HG02678 (cell line): ENCODE measurements around the gene DSTN.

Experiments used
- ATAC-seq: cut with Tn5 transposase; IDR thresholded peaks from one replicate; pipeline ENCODE4 v1.9.1; 2021; ENCODE audit warnings: mild to moderate bottlenecking, moderate library complexity; ENCODE audit not compliant: unreplicated experiment

Gene DSTN

GRCh38 chr20:17569616-17570346 is at the start of gene DSTN:
Gene DSTN (plus strand): TSS chr20:17570075. CDS start chr20:17570209, 134 bp downstream.
- peak; percentile 92 for ATAC-seq

- no peak for ATAC-seq
Observed at GRCh38 chr20:17520583-17520982, 49.3 kb upstream of the DSTN start.

GRCh38 chr20:17522528-17522927 is 47.3 kb upstream of the DSTN start:
- ATAC-seq = no peak

- ATAC-seq = no peak
Observed at GRCh38 chr20:17523326-17523725, 46.5 kb upstream of the DSTN start.

GRCh38 chr20:17524560-17524959 is 45.3 kb upstream of the DSTN start:
- no peak for ATAC-seq

GRCh38 chr20:17525132-17525531 is 44.7 kb upstream of the DSTN start:
- ATAC-seq = no peak

- peak; percentile 47 for ATAC-seq
Observed at GRCh38 chr20:17525650-17526049, 44.2 kb upstream of the DSTN start.

- no peak for ATAC-seq
Observed at GRCh38 chr20:17529586-17529985, 40.3 kb upstream of the DSTN start.

- no peak for ATAC-seq
Observed at GRCh38 chr20:17530153-17530552, 39.7 kb upstream of the DSTN start.

- no peak for ATAC-seq
Observed at GRCh38 chr20:17530716-17531664, 38.9 kb upstream of the DSTN start, which contains the start of gene BFSP1. Gene BFSP1 (minus strand): TSS chr20:17531379. CDS start chr20:17531329, 50 bp downstream.

- ATAC-seq = no peak
Observed at GRCh38 chr20:17531665-17532025, 38.2 kb upstream of the DSTN start.

- ATAC-seq = no peak
Observed at GRCh38 chr20:17533396-17533795, 36.5 kb upstream of the DSTN start.

- ATAC-seq = no peak
Observed at GRCh38 chr20:17534077-17534476, 35.8 kb upstream of the DSTN start.

GRCh38 chr20:17536944-17537444 is 32.9 kb upstream of the DSTN start:
- peak; percentile 86 for ATAC-seq

- ATAC-seq = no peak
Observed at GRCh38 chr20:17537959-17538358, 31.9 kb upstream of the DSTN start.

GRCh38 chr20:17538517-17539170 is 31.2 kb upstream of the DSTN start:
- ATAC-seq = no peak

GRCh38 chr20:17541596-17541995 is 28.3 kb upstream of the DSTN start:
- no peak for ATAC-seq

GRCh38 chr20:17541996-17542395 is 27.9 kb upstream of the DSTN start:
- no peak for ATAC-seq

GRCh38 chr20:17542481-17542880 is 27.4 kb upstream of the DSTN start:
- ATAC-seq = no peak

- ATAC-seq = no peak
Observed at GRCh38 chr20:17542993-17543412, 26.9 kb upstream of the DSTN start.

- no peak for ATAC-seq
Observed at GRCh38 chr20:17543531-17544131, 26.2 kb upstream of the DSTN start.
